Mesenchymal stem cell (in vitro differentiated cells and primary cell): ENCODE results near the gene TRIM42.

Source experiments
- DNase-seq: peaks from one replicate; pipeline ENCODE4 v3.0.0-alpha.2; 2013
- H2AFZ ChIP-seq: one replicate; pipeline ENCODE4 v1.6.1; 2013; ENCODE audit warnings: low read depth, mild to moderate bottlenecking, control low read depth, inconsistent platforms, low read length, moderate library complexity
- H2AK5ac ChIP-seq: 2 replicates; pipeline ENCODE4 v1.6.1; 2013; ENCODE audit warnings: low read length, moderate library complexity, mild to moderate bottlenecking, inconsistent platforms; ENCODE audit not compliant: severe bottlenecking
- H2BK120ac ChIP-seq: one replicate; pipeline ENCODE4 v1.6.1; 2013; ENCODE audit warnings: low read depth, mild to moderate bottlenecking, inconsistent platforms, low read length, moderate library complexity
- H2BK12ac ChIP-seq, 2 experiments: one replicate each; pipeline ENCODE4 v1.6.1; 2013; ENCODE audit warnings: inconsistent platforms in 2 of 2, low read length in 2 of 2, mild to moderate bottlenecking in 2 of 2, moderate library complexity in 2 of 2, control low read depth in 1 of 2
- H2BK15ac ChIP-seq: one replicate; pipeline ENCODE4 v1.6.1; 2013; ENCODE audit warnings: mild to moderate bottlenecking, low read depth, inconsistent platforms; ENCODE audit not compliant: poor library complexity, severe bottlenecking
- H2BK5ac ChIP-seq: 2 replicates; pipeline ENCODE4 v1.6.1; 2013; ENCODE audit warnings: low read depth, mild to moderate bottlenecking, low read length, control low read depth, inconsistent platforms; ENCODE audit not compliant: poor library complexity, severe bottlenecking
- H3K14ac ChIP-seq, 2 experiments: one replicate each; pipeline ENCODE4 v1.6.1; 2013; ENCODE audit warnings: inconsistent platforms in 2 of 2, low read length in 2 of 2, control low read depth in 1 of 2, mild to moderate bottlenecking in 1 of 2, moderate library complexity in 1 of 2
- H3K18ac ChIP-seq, 2 experiments: one replicate each; pipeline ENCODE4 v1.6.1; 2013; ENCODE audit warnings: inconsistent platforms in 2 of 2, low read length in 2 of 2, control low read depth in 1 of 2, low read depth in 1 of 2, mild to moderate bottlenecking in 1 of 2
- H3K23ac ChIP-seq, 2 experiments: one replicate each; pipeline ENCODE4 v1.6.1; 2013; ENCODE audit warnings: inconsistent platforms in 2 of 2, low read length in 2 of 2, mild to moderate bottlenecking in 2 of 2, moderate library complexity in 2 of 2, control low read depth in 1 of 2
- H3K27ac ChIP-seq: 2 replicates; pipeline ENCODE4 v1.5.1; 2013; ENCODE audit warnings: mild to moderate bottlenecking, moderate library complexity, low read length, control low read depth, inconsistent platforms; ENCODE audit not compliant: poor library complexity, severe bottlenecking
- H3K27me3 ChIP-seq, 2 experiments: 2 replicates each; pipeline versions ENCODE4 v1.6.1 to v1.7.0; 2013; ENCODE audit warnings: low read length in 2 of 2, mild to moderate bottlenecking in 2 of 2, moderate library complexity in 2 of 2, control low read depth in 1 of 2, inconsistent platforms in 1 of 2; ENCODE audit not compliant: control insufficient read depth in 1 of 2, insufficient read depth in 1 of 2
- H3K36me3 ChIP-seq, 2 experiments: 2 replicates each; pipeline versions ENCODE4 v1.6.1 to v1.7.0; 2013; ENCODE audit warnings: low read length in 2 of 2, control low read depth in 1 of 2, inconsistent platforms in 1 of 2, low read depth in 1 of 2, mild to moderate bottlenecking in 1 of 2; ENCODE audit not compliant: insufficient read depth in 2 of 2, control insufficient read depth in 1 of 2
- H3K4ac ChIP-seq, 2 experiments: one replicate each; pipeline ENCODE4 v1.6.1; 2013; ENCODE audit warnings: inconsistent platforms in 2 of 2, low read length in 2 of 2, mild to moderate bottlenecking in 2 of 2, moderate library complexity in 2 of 2, control low read depth in 1 of 2, low read depth in 1 of 2
- H3K4me1 ChIP-seq: 2 replicates; pipeline ENCODE4 v1.6.1; 2013; ENCODE audit warnings: low read depth, low read length, control low read depth; ENCODE audit not compliant: control insufficient read depth, insufficient read depth
- H3K4me2 ChIP-seq: 2 replicates; pipeline ENCODE4 v1.6.1; 2013; ENCODE audit warnings: low read length, mild to moderate bottlenecking, inconsistent platforms; ENCODE audit not compliant: poor library complexity, severe bottlenecking
- H3K4me3 ChIP-seq, 2 experiments: 2 replicates each; pipeline versions ENCODE4 v1.5.1 to v1.7.0; 2013; ENCODE audit warnings: low read length in 2 of 2, mild to moderate bottlenecking in 2 of 2, control low read depth in 1 of 2, low read depth in 1 of 2; ENCODE audit not compliant: insufficient read depth in 1 of 2
- H3K79me1 ChIP-seq: replicated peaks from 2 replicates; pipeline ENCODE4 v1.6.1; 2013; ENCODE audit warnings: mild to moderate bottlenecking, control low read depth, low read length, inconsistent platforms; ENCODE audit not compliant: poor library complexity, severe bottlenecking
- H3K9ac ChIP-seq: 2 replicates; pipeline ENCODE4 v1.7.0; 2013; ENCODE audit warnings: mild to moderate bottlenecking, low read length, moderate library complexity
- H3K9me3 ChIP-seq: 2 replicates; pipeline ENCODE4 v1.7.0; 2013; ENCODE audit warnings: mild to moderate bottlenecking, low read length; ENCODE audit not compliant: control insufficient read depth
- H4K8ac ChIP-seq: one replicate; pipeline ENCODE4 v1.6.1; 2013; ENCODE audit warnings: inconsistent platforms, mild to moderate bottlenecking, low read length, moderate library complexity
- H4K91ac ChIP-seq: one replicate; pipeline ENCODE4 v1.6.1; 2013; ENCODE audit warnings: mild to moderate bottlenecking, low read length, inconsistent platforms
- WGBS: methylation state at CpG from one replicate; pipeline ENCODE4 v1.1.7; 2013; ENCODE audit warnings: mixed read lengths; 5-methylcytosine and 5-hydroxymethylcytosine counted together

TRIM42 gene

GRCh38 chr3:140655678-140656077 lies 22.2 kb upstream of the TRIM42 start:
- H3K14ac ChIP-seq, result no peak overlapping the region

DNA sequence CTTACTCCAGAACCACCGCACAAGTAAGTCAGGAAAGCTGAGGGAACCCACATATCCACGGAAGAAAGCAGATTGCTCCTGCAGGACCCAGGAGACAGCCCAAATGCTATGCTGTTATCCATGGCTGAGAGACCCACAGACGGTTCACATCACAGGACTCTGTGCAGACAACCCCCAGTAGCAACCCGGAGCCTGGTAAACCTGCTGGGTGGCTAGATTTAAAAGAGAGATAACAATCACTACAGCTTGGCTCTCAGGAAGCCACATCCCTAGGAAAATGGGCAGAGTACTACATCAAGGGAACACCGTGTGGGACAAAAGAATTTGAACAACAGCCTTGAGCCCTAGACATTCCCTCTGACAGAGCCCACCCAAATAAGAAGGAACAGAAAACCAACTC lies 13.8 kb upstream of the TRIM42 start:
- DNase-seq, result no peak
- Histone ChIP-seq H3K4me3 (no peak overlapping the region), H3K4me1 (no peaks in the 10 kb centered on the region), H3K4me2 (no peak overlapping the region), H3K36me3 (no peaks in the 10 kb centered on the region), H3K14ac (no peak overlapping the region), H3K23ac (no peak overlapping the region), H3K9ac (no peak overlapping the region), H2BK12ac (no peak overlapping the region), H3K18ac (no peak overlapping the region), H3K27ac (no peak overlapping the region), H2BK5ac (no peak overlapping the region), H3K79me1 (no peaks in the 10 kb centered on the region), H2BK15ac (no peak overlapping the region), H4K91ac (no peak overlapping the region), H2BK120ac (no peak overlapping the region), H2AK5ac (no peak overlapping the region), H3K27me3 (no peaks in the 10 kb centered on the region), H3K9me3 (peaks cover 26% of the 10 kb centered on the region), H2AFZ (no peak overlapping the region), H3K4ac (no peak overlapping the region), H4K8ac (no peak overlapping the region)
- WGBS, result 49% methylated on average over 5 of the region's 5 CpGs

More at GRCh38 chr3:140655678-140656077, 22.2 kb upstream of the TRIM42 start:
- H3K4me3 ChIP-seq, result no peak overlapping the region
- no peak overlapping the region for H2BK15ac ChIP-seq
- H4K91ac ChIP-seq, result no peak overlapping the region
- no peak overlapping the region for H2AFZ ChIP-seq
- H3K27me3 ChIP-seq, result no peaks in the 10 kb centered on the region
- WGBS, result 100% methylated on average over 1 of the region's 1 CpG
- H4K8ac ChIP-seq, result no peak overlapping the region
- H3K9me3 ChIP-seq, result peaks cover 6% of the 10 kb centered on the region
- no peak overlapping the region for H3K9ac ChIP-seq
- H3K4ac ChIP-seq, result no peak overlapping the region
- no peak overlapping the region for H3K4me2 ChIP-seq
- DNase-seq, result no peak
- no peaks in the 10 kb centered on the region for H3K79me1 ChIP-seq
- H2AK5ac ChIP-seq, result no peak overlapping the region
- H2BK120ac ChIP-seq, result no peak overlapping the region
- H3K4me1 ChIP-seq, result peaks cover 2% of the 10 kb centered on the region
- no peak overlapping the region for H3K18ac ChIP-seq
- no peaks in the 10 kb centered on the region for H3K36me3 ChIP-seq
- no peak overlapping the region for H2BK12ac ChIP-seq
- H2BK5ac ChIP-seq, result no peak overlapping the region
- no peak overlapping the region for H3K27ac ChIP-seq
- H3K23ac ChIP-seq, result no peak overlapping the region

DNA sequence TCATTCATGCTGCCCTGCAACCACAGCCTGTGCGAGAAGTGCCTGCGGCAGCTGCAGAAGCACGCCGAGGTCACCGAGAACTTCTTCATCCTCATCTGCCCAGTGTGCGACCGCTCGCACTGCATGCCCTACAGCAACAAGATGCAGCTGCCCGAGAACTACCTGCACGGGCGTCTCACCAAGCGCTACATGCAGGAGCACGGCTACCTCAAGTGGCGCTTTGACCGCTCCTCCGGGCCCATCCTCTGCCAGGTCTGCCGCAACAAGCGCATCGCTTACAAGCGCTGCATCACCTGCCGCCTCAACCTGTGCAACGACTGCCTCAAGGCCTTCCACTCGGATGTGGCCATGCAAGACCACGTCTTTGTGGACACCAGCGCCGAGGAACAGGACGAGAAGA lies 4.7 kb downstream of the TRIM42 start:
- Histone ChIP-seq H2AFZ (no peak overlapping the region), H4K91ac (no peak overlapping the region), H3K4me3 (no peak overlapping the region), H3K4ac (no peak overlapping the region), H3K23ac (no peak overlapping the region), H3K9ac (no peak overlapping the region), H2BK15ac (no peak overlapping the region), H3K27me3 (no peaks in the 10 kb centered on the region), H3K4me1 (no peaks in the 10 kb centered on the region), H3K4me2 (no peak overlapping the region), H3K14ac (no peak overlapping the region), H2BK5ac (no peak overlapping the region), H2AK5ac (no peak overlapping the region), H3K18ac (no peak overlapping the region), H3K36me3 (no peaks in the 10 kb centered on the region), H2BK120ac (no peak overlapping the region), H4K8ac (no peak overlapping the region), H3K9me3 (no peaks in the 10 kb centered on the region), H3K27ac (no peak overlapping the region), H3K79me1 (no peaks in the 10 kb centered on the region), H2BK12ac (no peak overlapping the region)
- no peak for DNase-seq
- 91% methylated on average over 27 of the region's 27 CpGs for WGBS

DNA sequence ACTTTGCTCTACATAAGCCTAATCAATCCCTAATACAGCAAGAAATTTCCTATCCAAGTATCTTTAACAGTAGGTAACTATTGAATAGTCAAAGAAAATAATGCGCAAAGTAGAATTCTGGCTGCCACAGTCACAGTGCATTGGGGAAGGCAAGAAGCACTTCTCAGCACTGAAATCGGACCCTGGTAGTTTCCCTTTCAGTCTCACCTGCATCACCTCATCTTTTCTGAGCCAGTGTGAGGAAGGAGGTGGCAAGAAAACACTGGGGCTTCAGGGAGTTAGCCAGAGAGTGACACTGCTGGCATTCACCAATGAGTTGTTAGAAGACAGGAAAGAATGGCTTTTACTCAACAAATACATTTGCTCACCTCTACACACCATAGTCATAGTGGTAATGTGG lies 8.3 kb downstream of the TRIM42 start:
- no peak overlapping the region for H2AK5ac ChIP-seq
- H2BK5ac ChIP-seq, result no peak overlapping the region
- no peak overlapping the region for H2BK120ac ChIP-seq
- WGBS, result 70% methylated on average over 2 of the region's 2 CpGs
- H3K23ac ChIP-seq, result no peak overlapping the region
- no peaks in the 10 kb centered on the region for H3K4me1 ChIP-seq
- no peak overlapping the region for H2BK12ac ChIP-seq
- no peak overlapping the region for H3K14ac ChIP-seq
- no peaks in the 10 kb centered on the region for H3K9me3 ChIP-seq
- H3K4ac ChIP-seq, result no peak overlapping the region
- H4K8ac ChIP-seq, result no peak overlapping the region
- no peak overlapping the region for H2BK15ac ChIP-seq
- no peak overlapping the region for H3K9ac ChIP-seq
- no peaks in the 10 kb centered on the region for H3K36me3 ChIP-seq
- H3K27ac ChIP-seq, result no peak overlapping the region
- no peak overlapping the region for H3K18ac ChIP-seq
- no peaks in the 10 kb centered on the region for H3K27me3 ChIP-seq
- no peak overlapping the region for H4K91ac ChIP-seq
- no peaks in the 10 kb centered on the region for H3K79me1 ChIP-seq
- no peak for DNase-seq
- no peak overlapping the region for H3K4me3 ChIP-seq
- no peak overlapping the region for H3K4me2 ChIP-seq
- no peak overlapping the region for H2AFZ ChIP-seq
